D721Med (cell line): ENCODE data around the gene OTUB2.

ENCODE experiments used
- DNase-seq: peaks from one replicate; pipeline ENCODE4 v3.0.0; 2011; ENCODE audit warnings: low spot score; ENCODE audit not compliant: insufficient read length
- FAIRE-seq: peaks from 2 replicates; lab custom pipeline; 2011; peaks lifted over from hg19 to GRCh38; lab: Jason Lieb, UNC
- TF ChIP-seq, protein P1 (sequence below): IDR thresholded peaks from 2 replicates; pipeline ENCODE4 v1.5.1; 2012; ENCODE audit warnings: mild to moderate bottlenecking, control low read depth; ENCODE audit not compliant: insufficient read depth; ENCODE audit errors: missing control alignments

OTUB2 gene

DNA sequence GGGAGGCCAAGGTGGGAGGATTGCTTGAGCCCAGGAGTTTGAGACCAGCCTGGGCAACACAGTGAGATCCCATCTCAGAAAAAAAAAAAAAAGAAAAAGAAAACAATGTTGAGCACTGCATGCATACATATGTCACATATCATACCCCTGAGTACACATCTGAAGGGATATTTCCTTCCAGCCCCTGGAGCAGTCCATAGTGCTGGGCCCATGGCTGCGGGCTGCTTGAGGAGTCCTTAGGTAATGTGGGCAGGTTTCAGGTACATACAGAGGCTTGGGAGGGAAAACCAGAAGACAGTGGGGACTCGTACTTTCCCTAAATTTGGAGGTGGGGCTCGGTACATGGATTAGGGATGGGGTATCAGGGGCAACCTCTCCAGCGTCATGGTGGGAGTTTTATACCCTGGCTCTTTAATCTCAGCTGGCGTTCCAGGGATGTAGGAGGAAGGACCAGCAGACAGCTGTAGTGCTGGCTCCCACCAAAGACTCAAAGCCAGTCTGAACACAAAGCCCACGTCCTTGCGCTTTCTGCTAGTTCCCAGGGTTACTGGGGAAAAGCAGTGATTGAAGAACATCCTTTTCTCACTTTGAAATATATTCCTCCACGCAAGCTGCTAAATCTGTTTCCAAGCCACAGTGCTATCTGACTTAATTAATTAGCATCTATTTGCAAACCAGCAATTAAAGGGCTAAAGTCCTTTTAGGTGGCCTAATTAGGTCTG lies 5.2 kb downstream of the OTUB2 start:
- FAIRE-seq: no peak
- DNase-seq: no peak
- TF ChIP-seq, protein P1, sequence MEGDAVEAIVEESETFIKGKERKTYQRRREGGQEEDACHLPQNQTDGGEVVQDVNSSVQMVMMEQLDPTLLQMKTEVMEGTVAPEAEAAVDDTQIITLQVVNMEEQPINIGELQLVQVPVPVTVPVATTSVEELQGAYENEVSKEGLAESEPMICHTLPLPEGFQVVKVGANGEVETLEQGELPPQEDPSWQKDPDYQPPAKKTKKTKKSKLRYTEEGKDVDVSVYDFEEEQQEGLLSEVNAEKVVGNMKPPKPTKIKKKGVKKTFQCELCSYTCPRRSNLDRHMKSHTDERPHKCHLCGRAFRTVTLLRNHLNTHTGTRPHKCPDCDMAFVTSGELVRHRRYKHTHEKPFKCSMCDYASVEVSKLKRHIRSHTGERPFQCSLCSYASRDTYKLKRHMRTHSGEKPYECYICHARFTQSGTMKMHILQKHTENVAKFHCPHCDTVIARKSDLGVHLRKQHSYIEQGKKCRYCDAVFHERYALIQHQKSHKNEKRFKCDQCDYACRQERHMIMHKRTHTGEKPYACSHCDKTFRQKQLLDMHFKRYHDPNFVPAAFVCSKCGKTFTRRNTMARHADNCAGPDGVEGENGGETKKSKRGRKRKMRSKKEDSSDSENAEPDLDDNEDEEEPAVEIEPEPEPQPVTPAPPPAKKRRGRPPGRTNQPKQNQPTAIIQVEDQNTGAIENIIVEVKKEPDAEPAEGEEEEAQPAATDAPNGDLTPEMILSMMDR: no peak

GRCh38 chr14:94031883-94032279 lies 5.7 kb downstream of the OTUB2 start:
- DNase-seq (no peak), FAIRE-seq (no peak)
- TF ChIP-seq, protein P1: no peak

GRCh38 chr14:94034886-94035285 lies 8.7 kb downstream of the OTUB2 start:
- FAIRE-seq (no peak), DNase-seq (no peak)
- TF ChIP-seq, protein P1: no peak

- DNase-seq (peak; percentile 81), FAIRE-seq (peak; percentile 41)
- TF ChIP-seq, protein P1: peak; percentile 67
Measured at GRCh38 chr14:94036313-94037167, 10.4 kb downstream of the OTUB2 start.

DNA sequence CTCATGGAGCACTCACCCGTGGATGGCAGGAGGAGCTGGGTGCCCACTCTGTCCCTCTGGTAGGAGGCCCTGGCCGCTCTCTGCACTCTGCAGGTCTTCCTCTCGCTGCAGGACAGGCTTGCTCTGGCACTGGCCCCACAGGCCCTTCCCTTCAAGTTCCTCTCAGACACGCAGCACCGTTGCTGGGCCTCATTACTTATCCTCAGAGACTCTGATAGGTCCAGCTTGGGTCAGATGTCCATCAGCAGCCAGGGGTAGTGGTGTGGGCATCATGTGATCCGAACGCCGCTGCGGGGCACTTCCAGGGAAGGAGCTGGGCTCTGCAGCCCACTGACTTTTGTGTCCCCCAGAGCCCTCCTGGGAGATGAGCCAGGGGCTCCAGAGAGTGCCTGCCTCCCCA lies 11.8 kb downstream of the OTUB2 start:
- FAIRE-seq: no peak
- DNase-seq: no peak
- TF ChIP-seq, protein P1: no peak

- FAIRE-seq (no peak), DNase-seq (no peak)
- TF ChIP-seq, protein P1: no peak
Measured at GRCh38 chr14:94038510-94038909, 12.4 kb downstream of the OTUB2 start.
